ENCODE results near the gene EPAS1. TPM values are rescaled to one million over a fixed set of nuclear protein-coding genes. Genes with fewer than 3 reads are reported as not detected.
A peak's percentile ranks its signal among the peaks of the same experiment; 100 is the strongest.

EPAS1 gene
- total RNA-seq, 4 donors from 2014 or later, result 35.0 to 465 (median 202) TPM

DNA sequence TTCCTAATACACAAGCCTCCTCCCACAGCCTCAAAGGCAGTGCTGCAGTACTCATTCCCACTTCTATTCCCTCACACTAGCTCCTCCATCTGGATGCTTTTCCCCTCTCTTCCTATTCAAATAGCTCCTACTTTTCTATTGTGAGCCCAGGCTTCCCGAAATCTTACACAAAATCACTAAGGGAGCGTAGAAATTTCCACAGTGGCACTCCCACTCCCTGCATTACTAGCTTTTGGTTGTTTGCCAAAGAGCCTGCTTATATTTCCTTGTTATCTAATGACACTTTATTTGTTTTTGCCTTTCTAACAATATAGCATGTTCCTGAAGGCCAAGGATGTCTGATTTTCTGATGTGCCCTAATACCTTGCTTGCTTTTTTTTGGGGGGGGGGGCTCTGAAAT is 10.9 kb downstream of the EPAS1 start:
- Histone ChIP-seq H3K36me3 (no peaks in the 10 kb centered on the region), H3K4me3 (no peak overlapping the region), H3K9me3 (no peaks in the 10 kb centered on the region), H3K27me3 (no peaks in the 10 kb centered on the region), H3K27ac (peak overlapping the region; percentile 38 to 93), H3K4me1 (peaks cover 6 to 11% of the 10 kb centered on the region in 2 donors)
- no peak for DNase-seq
- TF ChIP-seq POLR2A (IDR thresholded peaks at IDR 0.05), result no peak
- TF ChIP-seq, protein P1, sequence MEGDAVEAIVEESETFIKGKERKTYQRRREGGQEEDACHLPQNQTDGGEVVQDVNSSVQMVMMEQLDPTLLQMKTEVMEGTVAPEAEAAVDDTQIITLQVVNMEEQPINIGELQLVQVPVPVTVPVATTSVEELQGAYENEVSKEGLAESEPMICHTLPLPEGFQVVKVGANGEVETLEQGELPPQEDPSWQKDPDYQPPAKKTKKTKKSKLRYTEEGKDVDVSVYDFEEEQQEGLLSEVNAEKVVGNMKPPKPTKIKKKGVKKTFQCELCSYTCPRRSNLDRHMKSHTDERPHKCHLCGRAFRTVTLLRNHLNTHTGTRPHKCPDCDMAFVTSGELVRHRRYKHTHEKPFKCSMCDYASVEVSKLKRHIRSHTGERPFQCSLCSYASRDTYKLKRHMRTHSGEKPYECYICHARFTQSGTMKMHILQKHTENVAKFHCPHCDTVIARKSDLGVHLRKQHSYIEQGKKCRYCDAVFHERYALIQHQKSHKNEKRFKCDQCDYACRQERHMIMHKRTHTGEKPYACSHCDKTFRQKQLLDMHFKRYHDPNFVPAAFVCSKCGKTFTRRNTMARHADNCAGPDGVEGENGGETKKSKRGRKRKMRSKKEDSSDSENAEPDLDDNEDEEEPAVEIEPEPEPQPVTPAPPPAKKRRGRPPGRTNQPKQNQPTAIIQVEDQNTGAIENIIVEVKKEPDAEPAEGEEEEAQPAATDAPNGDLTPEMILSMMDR (IDR thresholded peaks at IDR 0.05), result no peak
- intact Hi-C loops (cut with DNase I; ENCODE audit: low total_unique reads), result no loop called here

DNA sequence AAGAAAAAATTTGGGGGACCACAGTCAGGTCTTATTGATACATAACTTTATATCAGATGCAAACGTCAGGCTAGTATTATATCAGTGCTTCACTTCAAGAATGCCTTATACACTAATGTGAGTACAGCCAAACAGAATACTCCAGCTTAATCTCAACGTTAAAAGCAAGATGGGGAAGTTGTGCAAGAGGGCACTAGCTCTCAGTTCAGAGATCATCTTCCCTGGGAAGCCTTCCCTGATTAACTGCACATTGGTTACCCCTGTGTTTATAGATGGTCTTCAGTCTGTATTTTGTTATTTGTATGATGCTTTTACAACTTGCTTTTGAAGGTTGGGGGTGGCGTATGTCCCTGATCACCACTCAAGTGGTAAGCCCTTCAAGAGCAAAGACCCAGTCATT is 11.4 kb downstream of the EPAS1 start:
- H3K27ac ChIP-seq, result peak overlapping the region; percentile 38 to 93
- H3K9me3 ChIP-seq, result no peaks in the 10 kb centered on the region
- H3K4me1 ChIP-seq, result peaks cover 6 to 11% of the 10 kb centered on the region in 2 donors
- DNase-seq, result no peak
- TF ChIP-seq, protein P1 (IDR thresholded peaks at IDR 0.05), result no peak
- TF ChIP-seq POLR2A (IDR thresholded peaks at IDR 0.05), result no peak
- intact Hi-C loops (cut with DNase I; ENCODE audit: low total_unique reads), result no loop called here
- no peaks in the 10 kb centered on the region for H3K27me3 ChIP-seq
- no peak overlapping the region for H3K4me3 ChIP-seq
- H3K36me3 ChIP-seq, result no peaks in the 10 kb centered on the region

DNA sequence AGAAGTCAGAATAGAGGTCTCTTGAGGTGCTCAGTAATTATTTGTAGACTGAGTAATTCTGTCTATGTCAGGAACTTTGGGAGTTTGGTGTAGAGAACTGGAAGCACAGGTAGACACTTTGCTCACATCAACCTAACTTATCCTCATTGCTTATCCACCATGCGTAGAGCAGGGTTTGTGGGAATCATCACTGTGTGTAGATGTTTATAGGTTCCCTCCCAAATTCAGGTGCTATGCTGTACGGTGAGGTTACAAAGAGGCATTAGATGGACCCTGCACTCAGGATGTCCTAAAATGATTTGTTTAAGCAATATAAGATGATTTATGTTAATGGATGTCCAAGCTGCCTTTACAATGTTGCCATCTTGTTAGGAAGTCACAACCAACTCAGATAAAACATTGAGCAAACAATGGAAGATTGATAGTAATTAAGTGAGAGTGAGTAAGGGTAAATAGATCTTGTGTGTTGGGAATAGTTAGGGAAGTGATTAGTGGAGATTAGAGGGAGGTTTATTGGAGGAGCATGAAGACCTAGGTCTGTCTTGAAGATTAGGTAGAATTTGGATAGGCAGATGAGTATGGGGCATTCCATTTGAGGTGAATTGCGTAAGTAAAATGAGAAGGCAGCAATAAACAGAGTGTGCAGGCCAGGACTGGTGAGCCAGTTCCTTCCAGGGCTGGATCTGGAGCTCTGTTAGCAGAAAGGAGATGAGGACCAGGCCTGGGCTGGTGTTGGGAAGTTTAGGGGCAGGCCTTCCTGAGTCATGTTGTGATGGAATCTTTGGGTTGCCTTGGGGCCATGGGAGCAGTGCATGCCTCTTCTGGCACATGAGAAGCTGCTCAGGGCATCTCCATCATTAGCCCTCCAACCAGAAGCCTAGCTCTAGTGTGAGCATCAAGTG is 12.1 kb downstream of the EPAS1 start:
- TF ChIP-seq, protein P1 (IDR thresholded peaks at IDR 0.05), result no peak
- no peak for TF ChIP-seq POLR2A (IDR thresholded peaks at IDR 0.05)
- no peaks in the 10 kb centered on the region for H3K9me3 ChIP-seq
- H3K4me3 ChIP-seq, result no peak overlapping the region
- H3K27ac ChIP-seq, result peak overlapping the region; percentile 43 to 93
- intact Hi-C loops (cut with DNase I; ENCODE audit: low total_unique reads), result no loop called here
- no peaks in the 10 kb centered on the region for H3K27me3 ChIP-seq
- no peak for DNase-seq
- H3K4me1 ChIP-seq, result peaks cover 6 to 11% of the 10 kb centered on the region in 2 donors
- H3K36me3 ChIP-seq, result no peaks in the 10 kb centered on the region

DNA sequence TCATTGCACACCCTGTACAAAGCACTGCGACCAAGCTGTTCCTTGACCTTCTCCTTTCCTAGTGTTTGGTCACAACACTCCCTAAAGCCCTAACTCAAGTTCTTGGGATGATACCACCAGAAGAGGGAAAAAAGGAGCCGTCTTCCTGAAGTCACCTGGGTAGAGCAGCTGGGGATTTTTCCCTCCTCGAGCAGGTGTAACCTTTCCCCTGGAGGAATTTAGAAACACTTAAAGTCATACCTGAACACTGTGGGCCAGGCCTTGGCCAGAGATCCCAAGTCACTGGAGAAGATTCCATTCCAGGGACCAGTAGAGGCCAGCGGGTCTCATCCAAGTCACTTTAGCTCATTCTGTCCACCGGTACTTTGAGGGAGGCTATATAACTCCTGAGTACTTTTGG is 13.2 kb downstream of the EPAS1 start:
- H3K9me3 ChIP-seq, result no peaks in the 10 kb centered on the region
- TF ChIP-seq, protein P1 (IDR thresholded peaks at IDR 0.05), result no peak
- TF ChIP-seq POLR2A (IDR thresholded peaks at IDR 0.05), result no peak
- DNase-seq, result no peak
- H3K4me1 ChIP-seq, result peaks cover 6 to 16% of the 10 kb centered on the region in 2 donors
- no peaks in the 10 kb centered on the region for H3K27me3 ChIP-seq
- H3K36me3 ChIP-seq, result no peaks in the 10 kb centered on the region
- H3K4me3 ChIP-seq, result no peak overlapping the region
- intact Hi-C loops (cut with DNase I; ENCODE audit: low total_unique reads), result no loop called here
- peak overlapping the region in 1 of 2 donors; percentile 93 for H3K27ac ChIP-seq

DNA sequence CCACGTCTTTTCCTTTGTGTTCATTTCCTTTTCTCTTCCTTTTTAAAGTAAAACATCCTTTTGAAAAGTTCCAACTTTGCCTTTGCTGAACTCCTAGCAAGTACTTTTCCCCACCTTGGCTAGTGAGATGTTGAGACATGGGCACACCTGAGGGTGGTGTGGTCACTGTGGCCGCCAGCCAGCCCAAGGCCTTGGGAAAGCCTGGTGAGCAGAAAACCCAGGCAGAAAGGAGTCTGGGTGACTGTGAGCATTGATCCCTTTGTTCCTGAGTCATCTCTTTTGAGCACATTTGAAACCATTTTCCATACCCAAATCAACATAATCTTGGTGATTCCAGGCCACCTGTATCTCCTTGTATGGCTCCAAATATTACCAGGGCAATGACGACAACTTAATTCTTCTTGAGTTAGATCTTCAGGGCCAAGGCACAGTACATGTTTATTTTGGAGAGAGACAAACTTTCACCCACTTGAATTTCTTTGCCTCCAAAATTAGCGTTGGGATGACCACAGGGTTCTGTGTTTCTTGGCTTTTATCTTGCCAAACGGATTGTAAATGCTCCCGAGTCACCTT is 14.5 kb downstream of the EPAS1 start:
- Histone ChIP-seq H3K9me3 (no peaks in the 10 kb centered on the region), H3K4me1 (peaks cover 18 to 23% of the 10 kb centered on the region in 2 donors), H3K4me3 (no peak overlapping the region), H3K36me3 (no peaks in the 10 kb centered on the region), H3K27ac (peak overlapping the region; percentile 89 to 93), H3K27me3 (no peaks in the 10 kb centered on the region)
- intact Hi-C loops (cut with DNase I; ENCODE audit: low total_unique reads), result no loop called here
- no peak for DNase-seq
- TF ChIP-seq, protein P1 (IDR thresholded peaks at IDR 0.05), result no peak
- no peak for TF ChIP-seq POLR2A (IDR thresholded peaks at IDR 0.05)

Measured in uterus (tissue), 4 donors.